ENCODE data around the gene CCDC167.

CCDC167 gene

GRCh38 chr6:37512400-37513011 is 12.8 kb upstream of the CCDC167 start:
- no peak overlapping the region for H3K27ac ChIP-seq (ENCODE audit: low read depth, low read length)
- no peak overlapping the region for H3K4me2 ChIP-seq (ENCODE audit: low read length)
- no peak overlapping the region for H3K4me3 ChIP-seq (ENCODE audit: low read length)
- H3K27me3 ChIP-seq (ENCODE audit: control insufficient read depth, low read length) = peaks cover 6% of the 10 kb centered on the region
- no peaks in the 10 kb centered on the region for H3K9me3 ChIP-seq (ENCODE audit: control insufficient read depth, insufficient read depth, low read length)
- no peaks in the 10 kb centered on the region for H3K4me1 ChIP-seq (ENCODE audit: control insufficient read depth, low read length)
- no peaks in the 10 kb centered on the region for H4K20me1 ChIP-seq (ENCODE audit: control insufficient read depth, insufficient read depth, low read depth, low read length)
- no peaks in the 10 kb centered on the region for H3F3A ChIP-seq (ENCODE audit: control insufficient read depth, insufficient read depth)
- TF ChIP-seq CTCF (IDR thresholded peaks at IDR 0.05; ENCODE audit: low read depth, low read length, poor library complexity, severe bottlenecking) = no peak
- no peak for TF ChIP-seq EZH2phosphoT487 (IDR thresholded peaks at IDR 0.05; ENCODE audit: borderline replicate concordance, low read length)
- no peaks in the 10 kb centered on the region for H3K79me2 ChIP-seq (ENCODE audit: control insufficient read depth, low read length)
- H3K9me2 ChIP-seq (replicated peaks; ENCODE audit: control insufficient read depth, low read length) = no peaks in the 10 kb centered on the region
- no peaks in the 10 kb centered on the region for H3K36me3 ChIP-seq (ENCODE audit: control insufficient read depth, low read length)

DNA sequence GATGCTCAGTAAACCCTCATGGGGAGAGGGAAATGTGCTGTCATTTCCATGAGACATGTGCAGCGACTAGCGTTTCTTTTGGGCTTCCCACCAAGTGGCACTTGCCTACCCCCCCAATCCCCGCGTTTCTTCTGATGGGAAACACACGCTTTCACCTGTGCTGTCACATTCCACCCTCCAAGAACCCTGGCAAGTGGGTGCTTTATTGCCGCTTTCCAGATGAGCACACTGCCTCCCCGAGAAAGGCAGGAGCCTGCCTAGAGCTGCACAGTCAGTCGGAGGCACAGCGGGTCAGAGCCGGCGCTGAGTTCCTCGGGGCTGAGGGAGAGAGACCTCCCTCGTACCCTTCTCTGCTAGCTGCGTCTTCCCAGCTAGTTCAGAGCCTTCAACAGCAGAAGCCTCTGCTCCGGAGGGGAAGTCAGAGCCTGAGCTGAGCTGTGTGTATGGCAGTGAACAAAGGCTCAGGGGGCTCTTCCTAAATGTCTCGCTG is 12.3 kb upstream of the CCDC167 start:
- H4K20me1 ChIP-seq (ENCODE audit: control insufficient read depth, insufficient read depth, low read depth, low read length) = no peaks in the 10 kb centered on the region
- no peak for TF ChIP-seq EZH2phosphoT487 (IDR thresholded peaks at IDR 0.05; ENCODE audit: borderline replicate concordance, low read length)
- TF ChIP-seq CTCF (IDR thresholded peaks at IDR 0.05; ENCODE audit: low read depth, low read length, poor library complexity, severe bottlenecking) = no peak
- no peak overlapping the region for H3K27ac ChIP-seq (ENCODE audit: low read depth, low read length)
- H3K4me3 ChIP-seq (ENCODE audit: low read length) = no peak overlapping the region
- no peaks in the 10 kb centered on the region for H3K79me2 ChIP-seq (ENCODE audit: control insufficient read depth, low read length)
- H3K27me3 ChIP-seq (ENCODE audit: control insufficient read depth, low read length) = peaks cover under 1% of the 10 kb centered on the region
- no peaks in the 10 kb centered on the region for H3K36me3 ChIP-seq (ENCODE audit: control insufficient read depth, low read length)
- no peaks in the 10 kb centered on the region for H3K9me3 ChIP-seq (ENCODE audit: control insufficient read depth, insufficient read depth, low read length)
- H3F3A ChIP-seq (ENCODE audit: control insufficient read depth, insufficient read depth) = no peaks in the 10 kb centered on the region
- no peaks in the 10 kb centered on the region for H3K4me1 ChIP-seq (ENCODE audit: control insufficient read depth, low read length)
- H3K9me2 ChIP-seq (replicated peaks; ENCODE audit: control insufficient read depth, low read length) = no peaks in the 10 kb centered on the region
- H3K4me2 ChIP-seq (ENCODE audit: low read length) = no peak overlapping the region

GRCh38 chr6:37511201-37511600 is 11.5 kb upstream of the CCDC167 start:
- Histone ChIP-seq H3F3A (ENCODE audit: control insufficient read depth, insufficient read depth) (no peaks in the 10 kb centered on the region), H3K4me2 (ENCODE audit: low read length) (no peak overlapping the region), H3K4me3 (ENCODE audit: low read length) (no peak overlapping the region), H3K79me2 (ENCODE audit: control insufficient read depth, low read length) (no peaks in the 10 kb centered on the region), H3K9me2 (replicated peaks; ENCODE audit: control insufficient read depth, low read length) (no peaks in the 10 kb centered on the region), H3K4me1 (ENCODE audit: control insufficient read depth, low read length) (no peaks in the 10 kb centered on the region), H3K27me3 (ENCODE audit: control insufficient read depth, low read length) (no peaks in the 10 kb centered on the region; the same call in 1 of the 2 replicates), H3K36me3 (ENCODE audit: control insufficient read depth, low read length) (no peaks in the 10 kb centered on the region), H3K27ac (ENCODE audit: low read depth, low read length) (no peak overlapping the region), H4K20me1 (ENCODE audit: control insufficient read depth, insufficient read depth, low read depth, low read length) (no peaks in the 10 kb centered on the region), H3K9me3 (ENCODE audit: control insufficient read depth, insufficient read depth, low read length) (no peaks in the 10 kb centered on the region)
- no peak for TF ChIP-seq EZH2phosphoT487 (IDR thresholded peaks at IDR 0.05; ENCODE audit: borderline replicate concordance, low read length)
- no peak for TF ChIP-seq CTCF (IDR thresholded peaks at IDR 0.05; ENCODE audit: low read depth, low read length, poor library complexity, severe bottlenecking)
